GM18526 (cell line): Measurements from ENCODE around the gene DNAH6.

Experiments
- POLR2A ChIP-seq: IDR thresholded peaks from 3 replicates; pipeline ENCODE4 v1.6.1; 2011; ENCODE audit not compliant: insufficient read length; ENCODE audit errors: extremely low read depth

The DNAH6 gene

GRCh38 chr2:84496386-84496785, 19.9 kb upstream of the DNAH6 start:
- no peak for TF ChIP-seq POLR2A

GRCh38 chr2:84497285-84497684, 19.0 kb upstream of the DNAH6 start:
- TF ChIP-seq POLR2A, result no peak

- TF ChIP-seq POLR2A, result no peak
These were observed 18.0 kb upstream of the DNAH6 start for GRCh38 chr2:84498150-84498799.

- TF ChIP-seq POLR2A, result no peak
These were observed 510 bp upstream of the DNAH6 start for GRCh38 chr2:84515788-84516187.

- no peak for TF ChIP-seq POLR2A
These were observed 3.1 kb downstream of the DNAH6 start for GRCh38 chr2:84519332-84519957.

GRCh38 chr2:84526562-84526961, 10.3 kb downstream of the DNAH6 start:
- TF ChIP-seq POLR2A, result no peak

GRCh38 chr2:84527137-84528129, 11.1 kb downstream of the DNAH6 start:
- no peak for TF ChIP-seq POLR2A

GRCh38 chr2:84532291-84532690, 16.0 kb downstream of the DNAH6 start:
- TF ChIP-seq POLR2A, result no peak

- TF ChIP-seq POLR2A, result no peak
These were observed 17.9 kb downstream of the DNAH6 start for GRCh38 chr2:84534225-84534624.

- no peak for TF ChIP-seq POLR2A
These were observed 21.0 kb downstream of the DNAH6 start for GRCh38 chr2:84537251-84537650.

- TF ChIP-seq POLR2A, result no peak
These were observed 23.4 kb downstream of the DNAH6 start for GRCh38 chr2:84539729-84540128.

GRCh38 chr2:84545005-84545404, 28.7 kb downstream of the DNAH6 start:
- TF ChIP-seq POLR2A, result no peak

GRCh38 chr2:84546551-84546950, 30.3 kb downstream of the DNAH6 start:
- no peak for TF ChIP-seq POLR2A

- no peak for TF ChIP-seq POLR2A
These were observed 32.0 kb downstream of the DNAH6 start for GRCh38 chr2:84548303-84548702.

GRCh38 chr2:84550916-84551315, 34.6 kb downstream of the DNAH6 start:
- no peak for TF ChIP-seq POLR2A

GRCh38 chr2:84556190-84556589, 39.9 kb downstream of the DNAH6 start:
- TF ChIP-seq POLR2A, result no peak
